IMR-90 (cell line): ENCODE measurements around the gene BSPRY.
A peak's percentile ranks its signal among the peaks of the same experiment; 100 is the strongest.

Experiments used
- CEBPB ChIP-seq: IDR thresholded peaks from 2 replicates; pipeline ENCODE4 v1.6.1; 2012; ENCODE audit warnings: low read depth, low read length, improper control_type of control experiment
- MAZ ChIP-seq: IDR thresholded peaks from 2 replicates; pipeline ENCODE4 v1.6.1; 2012; ENCODE audit warnings: low read depth, mild to moderate bottlenecking, low read length, improper control_type of control experiment, moderate library complexity, borderline replicate concordance
- MXI1 ChIP-seq: IDR thresholded peaks from 2 replicates; pipeline ENCODE4 v1.6.1; 2012; ENCODE audit warnings: low read depth, mild to moderate bottlenecking, low read length, moderate library complexity, borderline replicate concordance
- POLR2A ChIP-seq: IDR thresholded peaks from 2 replicates; pipeline ENCODE4 v1.6.1; 2012; ENCODE audit warnings: mild to moderate bottlenecking, low read depth, low read length
- TF ChIP-seq, protein P1 (sequence below): conservative IDR thresholded peaks from 2 replicates; pipeline ENCODE4 v1.5.1; 2012; ENCODE audit warnings: mild to moderate bottlenecking, low read depth, low read length, improper control_type of control experiment

GRCh38 chr9:113403646-113404045, 54.3 kb downstream of the BSPRY start:
- TF ChIP-seq, protein P1, sequence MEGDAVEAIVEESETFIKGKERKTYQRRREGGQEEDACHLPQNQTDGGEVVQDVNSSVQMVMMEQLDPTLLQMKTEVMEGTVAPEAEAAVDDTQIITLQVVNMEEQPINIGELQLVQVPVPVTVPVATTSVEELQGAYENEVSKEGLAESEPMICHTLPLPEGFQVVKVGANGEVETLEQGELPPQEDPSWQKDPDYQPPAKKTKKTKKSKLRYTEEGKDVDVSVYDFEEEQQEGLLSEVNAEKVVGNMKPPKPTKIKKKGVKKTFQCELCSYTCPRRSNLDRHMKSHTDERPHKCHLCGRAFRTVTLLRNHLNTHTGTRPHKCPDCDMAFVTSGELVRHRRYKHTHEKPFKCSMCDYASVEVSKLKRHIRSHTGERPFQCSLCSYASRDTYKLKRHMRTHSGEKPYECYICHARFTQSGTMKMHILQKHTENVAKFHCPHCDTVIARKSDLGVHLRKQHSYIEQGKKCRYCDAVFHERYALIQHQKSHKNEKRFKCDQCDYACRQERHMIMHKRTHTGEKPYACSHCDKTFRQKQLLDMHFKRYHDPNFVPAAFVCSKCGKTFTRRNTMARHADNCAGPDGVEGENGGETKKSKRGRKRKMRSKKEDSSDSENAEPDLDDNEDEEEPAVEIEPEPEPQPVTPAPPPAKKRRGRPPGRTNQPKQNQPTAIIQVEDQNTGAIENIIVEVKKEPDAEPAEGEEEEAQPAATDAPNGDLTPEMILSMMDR, result no peak
- TF ChIP-seq POLR2A (no peak), CEBPB (peak; percentile 67), MAZ (no peak), MXI1 (no peak)
